Measurements from ENCODE around the gene E4F1. TPM values are rescaled to one million over a fixed set of nuclear protein-coding genes. Genes with fewer than 3 reads are reported as not detected.

The E4F1 gene
- total and polyA plus RNA-seq, 9 of the 15 experiments (the other 6 are each of a cell fraction or from before 2014, with no cell fraction given) = 0.48 to 94.9 (median 20.4) TPM

DNA sequence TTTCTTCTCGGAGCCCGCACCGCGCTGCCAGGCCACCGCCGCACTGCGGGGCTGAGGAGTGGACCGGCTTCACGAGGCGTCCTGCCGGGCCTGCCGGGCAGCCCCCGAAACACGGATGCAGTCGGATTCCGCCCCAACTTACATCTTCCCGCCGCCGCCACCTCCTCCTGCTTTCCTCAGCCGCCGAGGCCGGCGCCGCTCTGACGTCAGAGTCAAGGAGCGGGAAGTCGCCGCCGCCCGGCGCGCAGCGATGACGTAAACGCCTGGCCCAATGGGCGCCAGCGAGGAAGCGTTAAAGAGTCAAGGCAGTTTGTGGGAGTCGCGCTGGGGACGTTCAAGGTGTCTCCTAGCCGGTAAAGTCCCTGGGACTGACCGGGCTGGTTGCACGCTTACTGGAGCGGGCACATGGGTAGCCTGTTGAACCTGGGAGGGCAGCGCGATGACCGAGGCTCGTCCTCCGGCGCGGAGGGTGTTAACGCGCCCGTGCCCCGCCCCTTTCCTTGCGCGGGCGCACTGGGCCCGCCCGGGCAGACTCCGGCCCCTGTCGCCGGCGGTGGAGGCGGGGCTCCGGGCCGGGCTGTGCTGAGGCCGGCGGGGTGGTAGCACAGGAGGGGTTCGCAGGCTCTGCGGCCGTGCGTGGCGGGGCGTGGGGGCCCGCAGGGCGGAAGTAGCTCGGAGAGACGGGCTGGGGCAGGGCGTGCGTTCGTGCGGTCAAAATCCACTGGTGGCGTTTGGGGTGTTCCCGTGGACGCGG is 44.7 kb downstream of the E4F1 start, which contains the start of gene RNPS1 (continued):
- TF ChIP-seq CHAMP1 (IDR thresholded peaks at IDR 0.05) (no peak; the same call in 1 of the 2 replicates), ESRRA (IDR thresholded peaks at IDR 0.05; ENCODE audit: borderline replicate concordance, low read depth) (peak; percentile 78), GTF2B (IDR thresholded peaks at IDR 0.05; ENCODE audit: extremely low read depth, insufficient read length) (no peak), CTCF (IDR thresholded peaks at IDR 0.05 in 2 of 3, conservative IDR thresholded peaks at IDR 0.05 in 1 of 3; ENCODE audit: insufficient read depth in 2 of 3, low read depth in 1 of 3, low read length in 3 of 3) (no peak), DEAF1 (CRISPR knock-in tag; IDR thresholded peaks at IDR 0.05) (0 out of 2 replicates have a peak, but pooled peaks have one; percentile 19), NR3C1 (CRISPR knock-in tag; IDR thresholded peaks at IDR 0.05) (peak; percentile 90; the same call in 1 of the 2 replicates), ZBTB1 (CRISPR knock-in tag; IDR thresholded peaks at IDR 0.05; ENCODE audit: borderline replicate concordance, low read depth) (no peak), NFE2L1 (tag; IDR thresholded peaks at IDR 0.05; ENCODE audit: borderline replicate concordance, low read depth) (no peak), CLOCK (CRISPR knock-in tag; IDR thresholded peaks at IDR 0.05; ENCODE audit: borderline replicate concordance) (no peak), KLF10 (CRISPR knock-in tag; IDR thresholded peaks at IDR 0.05) (no peak)
- TF ChIP-seq, protein P1, sequence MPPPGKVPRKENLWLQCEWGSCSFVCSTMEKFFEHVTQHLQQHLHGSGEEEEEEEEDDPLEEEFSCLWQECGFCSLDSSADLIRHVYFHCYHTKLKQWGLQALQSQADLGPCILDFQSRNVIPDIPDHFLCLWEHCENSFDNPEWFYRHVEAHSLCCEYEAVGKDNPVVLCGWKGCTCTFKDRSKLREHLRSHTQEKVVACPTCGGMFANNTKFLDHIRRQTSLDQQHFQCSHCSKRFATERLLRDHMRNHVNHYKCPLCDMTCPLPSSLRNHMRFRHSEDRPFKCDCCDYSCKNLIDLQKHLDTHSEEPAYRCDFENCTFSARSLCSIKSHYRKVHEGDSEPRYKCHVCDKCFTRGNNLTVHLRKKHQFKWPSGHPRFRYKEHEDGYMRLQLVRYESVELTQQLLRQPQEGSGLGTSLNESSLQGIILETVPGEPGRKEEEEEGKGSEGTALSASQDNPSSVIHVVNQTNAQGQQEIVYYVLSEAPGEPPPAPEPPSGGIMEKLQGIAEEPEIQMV (tag; conservative IDR thresholded peaks at IDR 0.05; ENCODE audit: low read depth) = no peak

All from K562 (cell line).